PC-3 (cell line): ENCODE results near the gene FBXO7.

Experiments
- CTCF ChIP-seq: fragments of 300-600 bp; sonication (generic); conservative IDR thresholded peaks from 2 replicates; pipeline ENCODE4 v1.5.1; 2017; ENCODE audit warnings: antibody characterized with exemption, low read depth, mild to moderate bottlenecking, low read length
- EZH2 ChIP-seq: fragments of 300-600 bp; sonication (generic); IDR thresholded peaks from one replicate; pipeline ENCODE4 v1.6.1; 2017; ENCODE audit warnings: antibody characterized with exemption, mild to moderate bottlenecking, low read length; ENCODE audit not compliant: unreplicated experiment
- EZH2phosphoT487 ChIP-seq: fragments of 300-600 bp; sonication (generic); IDR thresholded peaks from 2 replicates; pipeline ENCODE4 v1.6.1; 2018; ENCODE audit warnings: mild to moderate bottlenecking, antibody characterized with exemption, low read length, borderline replicate concordance

- TF ChIP-seq CTCF (no peak), EZH2 (no peak), EZH2phosphoT487 (no peak)
These were observed 53.7 kb downstream of the FBXO7 start for GRCh38 chr22:32528316-32528715.
